NCI-H748 treated with DMSO at 0.1 percent for 48 hours (cell line): ENCODE measurements around the gene APBB1.

Experiments
- DNase-seq: peaks from one replicate; lab custom pipeline; 2025; lab: John Stamatoyannopoulos, UW

APBB1 gene

DNA sequence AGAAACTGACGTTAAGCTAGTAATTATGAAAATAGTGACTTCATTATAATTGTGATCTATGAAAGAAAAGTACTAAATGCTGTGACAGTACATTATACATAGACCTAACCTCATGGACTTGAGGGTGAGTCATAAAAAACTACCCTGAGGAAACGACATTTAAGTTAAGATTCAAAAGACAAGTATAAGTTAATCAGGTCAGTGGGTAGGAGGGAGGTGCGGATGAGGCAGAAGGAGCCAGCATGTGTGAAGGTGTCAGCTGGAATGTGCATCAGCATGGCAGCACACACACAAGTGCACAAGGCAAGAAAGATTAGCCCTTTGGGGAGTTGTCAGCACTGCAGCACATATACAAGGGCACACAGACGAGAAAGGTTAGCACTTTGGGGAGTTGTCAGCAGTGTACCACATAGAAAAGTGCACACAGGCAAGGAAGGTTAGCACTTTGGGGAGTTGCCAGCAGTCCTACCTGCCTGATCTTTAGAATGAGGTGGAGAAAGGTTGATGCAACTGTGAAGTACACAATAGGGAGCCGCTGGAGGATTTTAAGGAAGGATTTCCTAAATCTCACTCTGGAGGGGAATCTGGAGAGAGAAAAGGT lies 67.0 kb downstream of the APBB1 start:
- no peak for DNase-seq

DNA sequence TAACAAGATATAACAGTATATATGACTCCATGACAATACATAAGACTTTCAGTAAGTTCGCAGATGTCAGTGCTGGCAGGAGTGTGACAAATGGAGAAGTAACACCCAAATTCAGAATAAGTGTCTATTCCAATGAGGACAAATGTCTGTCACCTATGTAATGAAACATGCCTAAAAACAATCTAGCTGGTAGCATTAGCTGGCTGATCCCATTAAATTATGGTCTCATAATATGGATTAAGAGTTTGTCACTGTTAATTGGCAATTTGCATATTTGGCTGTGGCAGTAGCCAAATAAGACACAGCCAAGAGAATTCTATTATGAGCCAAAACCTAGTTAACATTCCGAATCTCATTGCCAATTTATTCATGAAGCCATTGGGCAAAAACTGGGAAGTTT lies 68.4 kb downstream of the APBB1 start:
- DNase-seq: no peak

DNA sequence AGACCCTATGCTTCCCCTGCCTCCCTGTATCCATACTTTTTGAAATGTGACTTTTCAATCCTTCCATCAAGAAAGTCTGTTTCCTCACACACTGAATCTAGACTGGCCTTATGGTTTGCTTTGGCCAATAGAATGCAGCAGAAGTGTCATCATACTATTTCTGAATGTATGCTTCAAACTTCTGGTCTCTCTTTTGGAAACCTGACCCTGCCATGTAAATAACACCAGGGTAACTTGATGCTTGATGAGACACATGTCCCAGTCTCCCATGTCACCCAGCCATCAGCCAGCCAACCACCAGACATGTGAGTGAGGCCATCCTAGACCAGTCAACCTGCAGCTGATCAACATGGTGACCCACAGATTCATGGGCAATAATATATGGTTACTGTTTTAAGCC lies 68.9 kb downstream of the APBB1 start:
- DNase-seq: no peak

DNA sequence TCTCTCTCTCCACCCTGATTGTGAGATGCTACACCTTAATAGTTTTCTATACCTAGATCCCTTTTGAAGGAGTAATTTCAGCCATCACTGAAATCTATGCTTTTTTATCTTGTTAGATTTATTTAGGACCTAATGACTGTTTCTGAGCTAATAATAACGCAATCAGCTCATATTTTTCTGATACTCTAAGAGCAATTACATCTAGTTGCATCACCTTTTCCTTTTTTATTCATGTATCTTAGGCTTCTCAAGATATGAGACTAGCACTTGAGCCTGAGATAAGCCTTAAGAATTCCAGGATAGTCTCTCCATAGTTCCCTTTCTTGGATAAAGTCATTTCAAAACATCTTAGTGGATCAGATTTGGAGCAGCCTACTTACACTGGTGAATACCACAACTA lies 73.5 kb downstream of the APBB1 start:
- no peak for DNase-seq
